ENCODE measurements around the gene FBXO17.

The FBXO17 gene

GRCh38 chr19:38931521-38931793 is 44.1 kb downstream of the FBXO17 start:
- Histone ChIP-seq H3K27ac (ENCODE audit: low read length) (peak overlapping the region; percentile 79), H3K9ac (ENCODE audit: low read depth, low read length) (peak overlapping the region; percentile 73), H3K4me3 (ENCODE audit: low read depth in 1 of 2, low read length in 2 of 2) (peak overlapping the region; percentile 81 to 82; a peak in 3 of 4 replicates), H3K9me3 (ENCODE audit: insufficient read depth, low read length, severe bottlenecking) (peaks cover 3% of the 10 kb centered on the region), H3K4me1 (ENCODE audit: insufficient read depth, low read length) (peaks cover 30% of the 10 kb centered on the region), H3K36me3 (ENCODE audit: insufficient read depth, low read length) (peaks cover 20% of the 10 kb centered on the region), H2AFZ (ENCODE audit: low read depth, low read length) (no peak overlapping the region), H4K20me1 (ENCODE audit: insufficient read depth, low read length) (peaks cover 5% of the 10 kb centered on the region; the same call in 1 of the 2 replicates), H3K4me2 (ENCODE audit: insufficient read depth, low read length) (peak overlapping the region; percentile 83), H3K27me3 (ENCODE audit: insufficient read depth, low read length, poor library complexity) (no peaks in the 10 kb centered on the region), H3K79me2 (ENCODE audit: insufficient read depth, low read length) (peaks cover 44% of the 10 kb centered on the region)
- DNase-seq: no peak
- TF ChIP-seq EZH2 (IDR thresholded peaks at IDR 0.05; ENCODE audit: borderline replicate concordance, low read depth, low read length, severe bottlenecking): no peak
- ATAC-seq (ENCODE audit: insufficient read depth, low read depth): no peak

- Histone ChIP-seq H3K9me3 (ENCODE audit: insufficient read depth, low read length, severe bottlenecking) (peaks cover 3% of the 10 kb centered on the region), H3K36me3 (ENCODE audit: insufficient read depth, low read length) (peaks cover 25% of the 10 kb centered on the region), H2AFZ (ENCODE audit: low read depth, low read length) (peak within 1 kb of the TSS; percentile 87), H3K4me3 (ENCODE audit: low read depth in 1 of 2, low read length in 2 of 2) (peak within 1 kb of the TSS; percentile 81 to 82), H3K27ac (ENCODE audit: low read length) (peak within 1 kb of the TSS; percentile 90), H3K27me3 (ENCODE audit: insufficient read depth, low read length, poor library complexity) (no peaks in the 10 kb centered on the region), H3K4me1 (ENCODE audit: insufficient read depth, low read length) (peaks cover 30% of the 10 kb centered on the region), H3K79me2 (ENCODE audit: insufficient read depth, low read length) (peaks cover 44% of the 10 kb centered on the region), H3K9ac (ENCODE audit: low read depth, low read length) (peak within 1 kb of the TSS; percentile 73), H3K4me2 (ENCODE audit: insufficient read depth, low read length) (peak within 1 kb of the TSS; percentile 83), H4K20me1 (ENCODE audit: insufficient read depth, low read length) (peaks cover 5% of the 10 kb centered on the region; the same call in 1 of the 2 replicates)
- no peak for TF ChIP-seq EZH2 (IDR thresholded peaks at IDR 0.05; ENCODE audit: borderline replicate concordance, low read depth, low read length, severe bottlenecking)
- no peak for TF ChIP-seq CTCF (IDR thresholded peaks at IDR 0.05; ENCODE audit: borderline replicate concordance, extremely low read depth, low read length, poor library complexity, severe bottlenecking)
- ATAC-seq (ENCODE audit: insufficient read depth, low read depth): peak; percentile 97
- DNase-seq: peak; percentile 99
Observed at GRCh38 chr19:38930776-38931520, 44.6 kb downstream of the FBXO17 start, which contains the start of gene MRPS12. Gene MRPS12, plus strand, starts transcription at chr19:38930944. Its CDS starts 351 bp downstream, at chr19:38931295.

- no peak for TF ChIP-seq EZH2 (IDR thresholded peaks at IDR 0.05; ENCODE audit: borderline replicate concordance, low read depth, low read length, severe bottlenecking)
- TF ChIP-seq CTCF (IDR thresholded peaks at IDR 0.05; ENCODE audit: borderline replicate concordance, extremely low read depth, low read length, poor library complexity, severe bottlenecking): peak; percentile 99
- DNase-seq (peak; percentile 92), ATAC-seq (ENCODE audit: insufficient read depth, low read depth) (peak; percentile 58)
- H3K9me3 ChIP-seq (ENCODE audit: insufficient read depth, low read length, severe bottlenecking): peaks cover 3% of the 10 kb centered on the region
- peak within 1 kb of the TSS; percentile 90 for H3K27ac ChIP-seq (ENCODE audit: low read length)
- H3K4me3 ChIP-seq (ENCODE audit: low read depth in 1 of 2, low read length in 2 of 2): peak within 1 kb of the TSS; percentile 81 to 82
- H2AFZ ChIP-seq (ENCODE audit: low read depth, low read length): peak within 1 kb of the TSS; percentile 87
- H3K9ac ChIP-seq (ENCODE audit: low read depth, low read length): peak within 1 kb of the TSS; percentile 73
- peaks cover 5% of the 10 kb centered on the region; the same call in 1 of the 2 replicates for H4K20me1 ChIP-seq (ENCODE audit: insufficient read depth, low read length)
- H3K4me2 ChIP-seq (ENCODE audit: insufficient read depth, low read length): peak within 1 kb of the TSS; percentile 83
- H3K4me1 ChIP-seq (ENCODE audit: insufficient read depth, low read length): peaks cover 30% of the 10 kb centered on the region
- peaks cover 33% of the 10 kb centered on the region for H3K36me3 ChIP-seq (ENCODE audit: insufficient read depth, low read length)
- H3K79me2 ChIP-seq (ENCODE audit: insufficient read depth, low read length): peaks cover 44% of the 10 kb centered on the region
- H3K27me3 ChIP-seq (ENCODE audit: insufficient read depth, low read length, poor library complexity): no peaks in the 10 kb centered on the region
Observed at GRCh38 chr19:38929929-38930775, 45.4 kb downstream of the FBXO17 start, which contains the start of gene SARS2. Gene SARS2, minus strand, starts transcription at chr19:38930763. Its CDS starts 27 bp downstream, at chr19:38930736.

All from DND-41 (cell line).